Nephron progenitor cell (in vitro differentiated cells): ENCODE measurements around the gene UNC80.
A peak's percentile ranks its signal among the peaks of the same experiment; 100 is the strongest.

Experiments used
- DNase-seq: peaks from one replicate; pipeline ENCODE4 v3.0.0; 2021
- H3K27ac Mint-ChIP-seq: 2 replicates; pipeline ENCODE4 v1.8.0; 2021; ENCODE audit warnings: mild to moderate bottlenecking, moderate library complexity, mixed read lengths
- H3K27me3 Mint-ChIP-seq: 2 replicates; pipeline ENCODE4 v1.8.0; 2021; ENCODE audit warnings: mild to moderate bottlenecking, low read depth, mixed read lengths; ENCODE audit not compliant: poor library complexity
- H3K36me3 Mint-ChIP-seq: 2 replicates; pipeline ENCODE4 v1.8.0; 2021; ENCODE audit warnings: low read depth, mixed read lengths
- H3K4me1 Mint-ChIP-seq: 2 replicates; pipeline ENCODE4 v1.8.0; 2021; ENCODE audit warnings: mixed read lengths
- H3K4me3 Mint-ChIP-seq: 2 replicates; pipeline ENCODE4 v1.8.0; 2021; ENCODE audit warnings: mild to moderate bottlenecking, moderate library complexity, mixed read lengths
- H3K9me3 Mint-ChIP-seq: 2 replicates; pipeline ENCODE4 v1.8.0; 2021; ENCODE audit warnings: mild to moderate bottlenecking, moderate library complexity, mixed read lengths
- CTCF ChIP-seq: fragments of 200-600 bp; sonication (generic); IDR thresholded peaks from 2 replicates; pipeline ENCODE4 v1.5.0; 2021; ENCODE audit warnings: antibody characterized with exemption

The UNC80 gene

GRCh38 chr2:209973328-209973727 is 201.7 kb downstream of the UNC80 start:
- no peak overlapping the region for H3K4me3 Mint-ChIP-seq
- no peaks in the 10 kb centered on the region for H3K9me3 Mint-ChIP-seq
- no peaks in the 10 kb centered on the region for H3K36me3 Mint-ChIP-seq
- H3K27ac Mint-ChIP-seq = no peak overlapping the region
- H3K4me1 Mint-ChIP-seq = no peaks in the 10 kb centered on the region
- peaks cover 9% of the 10 kb centered on the region for H3K27me3 Mint-ChIP-seq
- no peak for DNase-seq
- TF ChIP-seq CTCF = no peak

- Mint-ChIP-seq H3K4me1 (no peaks in the 10 kb centered on the region), H3K9me3 (no peaks in the 10 kb centered on the region), H3K36me3 (no peaks in the 10 kb centered on the region), H3K27ac (no peak overlapping the region), H3K27me3 (peaks cover 9% of the 10 kb centered on the region), H3K4me3 (no peak overlapping the region)
- DNase-seq = no peak
- TF ChIP-seq CTCF = no peak
Measured at GRCh38 chr2:209974576-209974975, 202.9 kb downstream of the UNC80 start.

GRCh38 chr2:209976698-209977385 is 205.2 kb downstream of the UNC80 start:
- H3K4me3 Mint-ChIP-seq = no peak overlapping the region
- H3K9me3 Mint-ChIP-seq = no peaks in the 10 kb centered on the region
- peaks cover 4% of the 10 kb centered on the region for H3K27me3 Mint-ChIP-seq
- H3K36me3 Mint-ChIP-seq = no peaks in the 10 kb centered on the region
- no peak overlapping the region for H3K27ac Mint-ChIP-seq
- TF ChIP-seq CTCF = no peak
- H3K4me1 Mint-ChIP-seq = no peaks in the 10 kb centered on the region
- no peak for DNase-seq

- Mint-ChIP-seq H3K4me3 (no peak overlapping the region), H3K9me3 (no peaks in the 10 kb centered on the region), H3K27ac (no peak overlapping the region), H3K36me3 (no peaks in the 10 kb centered on the region), H3K4me1 (no peaks in the 10 kb centered on the region), H3K27me3 (peaks cover 4% of the 10 kb centered on the region)
- TF ChIP-seq CTCF = peak; percentile 35
- no peak for DNase-seq
Measured at GRCh38 chr2:209977386-209978239, 206.0 kb downstream of the UNC80 start.

- Mint-ChIP-seq H3K9me3 (no peaks in the 10 kb centered on the region), H3K4me3 (no peak overlapping the region), H3K4me1 (no peaks in the 10 kb centered on the region), H3K27me3 (no peaks in the 10 kb centered on the region), H3K36me3 (no peaks in the 10 kb centered on the region), H3K27ac (no peak overlapping the region)
- no peak for TF ChIP-seq CTCF
- DNase-seq = no peak
Measured at GRCh38 chr2:209984291-209984690, 212.7 kb downstream of the UNC80 start.
